ENCODE results near the gene WHRN.

The WHRN gene

GRCh38 chr9:114470581-114470980, 34.7 kb downstream of the WHRN start:
- H3K4me3 ChIP-seq (IDR thresholded peaks at IDR 0.05; ENCODE audit: insufficient read depth, low read depth, low read length): no peak overlapping the region
- H3K9ac ChIP-seq: no peak overlapping the region
- H2AFZ ChIP-seq (ENCODE audit: low read depth): no peak overlapping the region
- H3K4me2 ChIP-seq: no peak overlapping the region
- H3K4me1 ChIP-seq (ENCODE audit: low read depth, poor library complexity, severe bottlenecking): no peaks in the 10 kb centered on the region
- H3K27ac ChIP-seq: no peak overlapping the region
- no peak for TF ChIP-seq CTCF (conservative IDR thresholded peaks at IDR 0.05; ENCODE audit: low read depth, low read length)
- H4K20me1 ChIP-seq (ENCODE audit: insufficient read depth): no peaks in the 10 kb centered on the region; the same call in 1 of the 2 replicates
- H3K79me2 ChIP-seq (ENCODE audit: insufficient read depth, low read depth): no peaks in the 10 kb centered on the region
- H3K36me3 ChIP-seq (ENCODE audit: insufficient read depth): no peaks in the 10 kb centered on the region
- H3K27me3 ChIP-seq (ENCODE audit: insufficient read depth, low read depth): no peaks in the 10 kb centered on the region

- Histone ChIP-seq H3K4me3 (IDR thresholded peaks at IDR 0.05; ENCODE audit: insufficient read depth, low read depth, low read length) (no peak overlapping the region), H3K79me2 (ENCODE audit: insufficient read depth, low read depth) (no peaks in the 10 kb centered on the region), H4K20me1 (ENCODE audit: insufficient read depth) (no peaks in the 10 kb centered on the region; the same call in 1 of the 2 replicates), H3K4me1 (ENCODE audit: low read depth, poor library complexity, severe bottlenecking) (no peaks in the 10 kb centered on the region), H3K36me3 (ENCODE audit: insufficient read depth) (no peaks in the 10 kb centered on the region), H3K9ac (no peak overlapping the region), H3K27ac (no peak overlapping the region), H3K27me3 (ENCODE audit: insufficient read depth, low read depth) (no peaks in the 10 kb centered on the region), H2AFZ (ENCODE audit: low read depth) (no peak overlapping the region), H3K4me2 (no peak overlapping the region)
- TF ChIP-seq CTCF (conservative IDR thresholded peaks at IDR 0.05; ENCODE audit: low read depth, low read length): no peak
Measured at GRCh38 chr9:114470121-114470520, 35.2 kb downstream of the WHRN start.

- no peaks in the 10 kb centered on the region for H3K4me1 ChIP-seq (ENCODE audit: low read depth, poor library complexity, severe bottlenecking)
- no peaks in the 10 kb centered on the region for H3K36me3 ChIP-seq (ENCODE audit: insufficient read depth)
- no peak overlapping the region for H3K27ac ChIP-seq
- no peak overlapping the region for H3K4me3 ChIP-seq (IDR thresholded peaks at IDR 0.05; ENCODE audit: insufficient read depth, low read depth, low read length)
- no peak overlapping the region for H3K9ac ChIP-seq
- no peak for TF ChIP-seq CTCF (conservative IDR thresholded peaks at IDR 0.05; ENCODE audit: low read depth, low read length)
- no peaks in the 10 kb centered on the region for H3K79me2 ChIP-seq (ENCODE audit: insufficient read depth, low read depth)
- H2AFZ ChIP-seq (ENCODE audit: low read depth): no peak overlapping the region
- no peaks in the 10 kb centered on the region for H3K27me3 ChIP-seq (ENCODE audit: insufficient read depth, low read depth)
- no peak overlapping the region for H3K4me2 ChIP-seq
- no peaks in the 10 kb centered on the region for H4K20me1 ChIP-seq (ENCODE audit: insufficient read depth)
Measured at GRCh38 chr9:114469091-114469853, 36.0 kb downstream of the WHRN start.

- Histone ChIP-seq H3K27me3 (ENCODE audit: insufficient read depth, low read depth) (no peaks in the 10 kb centered on the region), H3K4me2 (no peak overlapping the region), H2AFZ (ENCODE audit: low read depth) (no peak overlapping the region), H3K9ac (no peak overlapping the region), H3K4me1 (ENCODE audit: low read depth, poor library complexity, severe bottlenecking) (no peaks in the 10 kb centered on the region), H3K36me3 (ENCODE audit: insufficient read depth) (no peaks in the 10 kb centered on the region), H4K20me1 (ENCODE audit: insufficient read depth) (no peaks in the 10 kb centered on the region), H3K4me3 (IDR thresholded peaks at IDR 0.05; ENCODE audit: insufficient read depth, low read depth, low read length) (no peak overlapping the region), H3K79me2 (ENCODE audit: insufficient read depth, low read depth) (no peaks in the 10 kb centered on the region), H3K27ac (no peak overlapping the region)
- no peak for TF ChIP-seq CTCF (conservative IDR thresholded peaks at IDR 0.05; ENCODE audit: low read depth, low read length)
Measured at GRCh38 chr9:114467910-114468309, 37.4 kb downstream of the WHRN start.
